Vagina (tissue), 2 donors: ENCODE results near the gene SNRNP27.

Experiments used
- CTCF ChIP-seq, 3 experiments: fragments of 450-650 bp in 2 of 3; fragments of 200-600 bp in 1 of 3; sonication (generic) in 1 of 3; IDR thresholded peaks; one replicate each; pipeline ENCODE4 v1.5.1; 2017 to 2019; ENCODE audit warnings: antibody characterized with exemption in 3 of 3, mild to moderate bottlenecking in 2 of 3, moderate library complexity in 2 of 3
- POLR2A ChIP-seq, 2 donors: fragments of 450-650 bp; IDR thresholded peaks; one replicate each; pipeline ENCODE4 v1.6.1; 2017; ENCODE audit warnings: antibody characterized with exemption in 2 of 2, mild to moderate bottlenecking in 2 of 2, moderate library complexity in 2 of 2

- TF ChIP-seq CTCF (IDR thresholded peaks at IDR 0.05) (no peak), POLR2A (IDR thresholded peaks at IDR 0.05) (no peak)
Measured at GRCh38 chr2:69933839-69934613, 40.3 kb downstream of the SNRNP27 start.
